SU-DHL-6 (cell line): ENCODE results near the gene NOCT.

Experiments used
- CTCF ChIP-seq: fragments of 200-600 bp; sonication (generic); IDR thresholded peaks from one replicate; pipeline ENCODE4 v1.5.1; 2017; ENCODE audit warnings: antibody characterized with exemption, mild to moderate bottlenecking, low read length, moderate library complexity; ENCODE audit not compliant: insufficient read depth, poor library complexity, severe bottlenecking
- EZH2phosphoT487 ChIP-seq: fragments of 200-600 bp; sonication (generic), shearing (Covaris generic); conservative IDR thresholded peaks from 2 replicates; pipeline ENCODE4 v1.6.1; 2018; ENCODE audit warnings: mild to moderate bottlenecking, antibody characterized with exemption, low read length, moderate library complexity, mixed read lengths

GRCh38 chr4:139014371-139015268 is 961 bp upstream of the NOCT start:
- TF ChIP-seq CTCF (no peak), EZH2phosphoT487 (no peak)
